ENCODE data around the gene NYNRIN. TPM values are rescaled to one million over a fixed set of nuclear protein-coding genes. Genes with fewer than 3 reads are reported as not detected.

The NYNRIN gene
- total RNA-seq, 1 donor from 2014 or later, result 5.0 TPM

GRCh38 chr14:24388474-24389179 is 10.2 kb upstream of the NYNRIN start:
- DNase-seq (ENCODE audit: low spot score), result no peak
- intact Hi-C loops (cut with DNase I), result no loop called here

- DNase-seq (ENCODE audit: low spot score), result no peak
Measured at GRCh38 chr14:24389226-24389848, 9.5 kb upstream of the NYNRIN start.

GRCh38 chr14:24390701-24391468 is 7.9 kb upstream of the NYNRIN start:
- intact Hi-C loops (cut with DNase I), result no loop called here
- DNase-seq (ENCODE audit: low spot score), result no peak

More at GRCh38 chr14:24389226-24389848, 9.5 kb upstream of the NYNRIN start:
- intact Hi-C loops (cut with DNase I), result no loop called here

GRCh38 chr14:24392325-24393091 is 6.3 kb upstream of the NYNRIN start:
- DNase-seq (ENCODE audit: low spot score), result no peak
- intact Hi-C loops (cut with DNase I), result no loop called here

- DNase-seq (ENCODE audit: low spot score), result no peak
- intact Hi-C loops (cut with DNase I), result no loop called here
Measured at GRCh38 chr14:24394275-24394674, 4.5 kb upstream of the NYNRIN start.

GRCh38 chr14:24395609-24396582 is 2.9 kb upstream of the NYNRIN start:
- DNase-seq (ENCODE audit: low spot score), result no peak
- intact Hi-C loops (cut with DNase I), result no loop called here

- intact Hi-C loops (cut with DNase I), result loop anchor here (2.0 kb wide), 1 partner anchor 31 kb away; no protein-coding TSS in a partner anchor
- DNase-seq (ENCODE audit: low spot score), result no peak
Measured at GRCh38 chr14:24397639-24398292, 1.0 kb upstream of the NYNRIN start.

GRCh38 chr14:24398293-24398652 is 530 bp upstream of the NYNRIN start:
- no peak for DNase-seq (ENCODE audit: low spot score)
- intact Hi-C loops (cut with DNase I), result loop anchor here (2.0 kb wide), 1 partner anchor 31 kb away; no protein-coding TSS in a partner anchor

- intact Hi-C loops (cut with DNase I), result loop anchor here (2.0 kb wide), 1 partner anchor 33 kb away; no protein-coding TSS in a partner anchor
- no peak for DNase-seq (ENCODE audit: low spot score)
Measured at GRCh38 chr14:24399447-24399822, 632 bp downstream of the NYNRIN start.

GRCh38 chr14:24399999-24400718 is 1.4 kb downstream of the NYNRIN start:
- intact Hi-C loops (cut with DNase I), result loop anchor here (2.0 kb wide), 1 partner anchor 33 kb away; no protein-coding TSS in a partner anchor

GRCh38 chr14:24401810-24402702 is 3.3 kb downstream of the NYNRIN start:
- intact Hi-C loops (cut with DNase I), result no loop called here
- DNase-seq (ENCODE audit: low spot score), result no peak

More at GRCh38 chr14:24399999-24400718, 1.4 kb downstream of the NYNRIN start:
- DNase-seq (ENCODE audit: low spot score), result no peak

- no peak for DNase-seq (ENCODE audit: low spot score)
- intact Hi-C loops (cut with DNase I), result no loop called here
Measured at GRCh38 chr14:24403294-24403998, 4.6 kb downstream of the NYNRIN start.

- intact Hi-C loops (cut with DNase I), result no loop called here
- no peak for DNase-seq (ENCODE audit: low spot score)
Measured at GRCh38 chr14:24404814-24405213, 6.0 kb downstream of the NYNRIN start.

GRCh38 chr14:24406416-24406815 is 7.6 kb downstream of the NYNRIN start:
- no peak for DNase-seq (ENCODE audit: low spot score)
- intact Hi-C loops (cut with DNase I), result no loop called here

GRCh38 chr14:24407608-24408325 is 9.0 kb downstream of the NYNRIN start:
- intact Hi-C loops (cut with DNase I), result no loop called here

More at GRCh38 chr14:24407608-24408325, 9.0 kb downstream of the NYNRIN start:
- DNase-seq (ENCODE audit: low spot score), result no peak

All from cardiac septum (tissue), 1 donor.